Stimulated activated naive CD8-positive, alpha-beta T cell treated with anti-CD3 and anti-CD28 coated beads, Interleukin-15, amount 100 ng/mL, for 72 hours (primary cell): ENCODE measurements around the gene NTM.

Source experiments
- ATAC-seq: fragments of 150-1000 bp; cut with Tn5 transposase; 2 replicates; pipeline ENCODE4 v1.10.0; 2021; ENCODE audit warnings: mild to moderate bottlenecking, moderate library complexity
- DNase-seq, 2 donors: peaks; one replicate each; pipeline ENCODE4 v3.0.0; 2021 to 2022
- H3K27ac Mint-ChIP-seq, 2 donors: one replicate each; pipeline ENCODE4 v1.8.0; 2022; ENCODE audit warnings: mild to moderate bottlenecking in 2 of 2, mixed read lengths in 2 of 2, moderate library complexity in 2 of 2
- H3K27me3 Mint-ChIP-seq: one replicate; pipeline ENCODE4 v1.8.0; 2022; ENCODE audit warnings: mixed read lengths
- H3K4me1 Mint-ChIP-seq: one replicate; pipeline ENCODE4 v1.8.0; 2022; ENCODE audit warnings: mild to moderate bottlenecking, mixed read lengths
- H3K4me3 Mint-ChIP-seq, 2 donors: one replicate each; pipeline ENCODE4 v1.8.0; 2022; ENCODE audit warnings: mild to moderate bottlenecking in 2 of 2, mixed read lengths in 2 of 2, moderate library complexity in 1 of 2
- H3K9me3 Mint-ChIP-seq, 2 donors: one replicate each; pipeline ENCODE4 v1.8.0; 2022; ENCODE audit warnings: mixed read lengths in 2 of 2

The NTM gene

GRCh38 chr11:132045107-132045506 lies 674.7 kb downstream of the NTM start:
- ATAC-seq (no peak), DNase-seq (no peak)
- H3K27ac Mint-ChIP-seq: no peak overlapping the region
- no peak overlapping the region for H3K4me3 Mint-ChIP-seq
- H3K27me3 Mint-ChIP-seq: no peaks in the 10 kb centered on the region
- peaks cover 7 to 15% of the 10 kb centered on the region in 2 donors for H3K9me3 Mint-ChIP-seq
- no peaks in the 10 kb centered on the region for H3K4me1 Mint-ChIP-seq

- Mint-ChIP-seq H3K27me3 (no peaks in the 10 kb centered on the region), H3K9me3 (peaks cover 7 to 8% of the 10 kb centered on the region in 2 donors), H3K27ac (no peak overlapping the region), H3K4me1 (no peaks in the 10 kb centered on the region), H3K4me3 (no peak overlapping the region)
- DNase-seq: no peak
- no peak for ATAC-seq
Measured at GRCh38 chr11:132046288-132046865, 676.0 kb downstream of the NTM start.

- ATAC-seq (no peak), DNase-seq (no peak)
- H3K27ac Mint-ChIP-seq: no peak overlapping the region
- no peak overlapping the region for H3K4me3 Mint-ChIP-seq
- no peaks in the 10 kb centered on the region for H3K27me3 Mint-ChIP-seq
- no peaks in the 10 kb centered on the region for H3K4me1 Mint-ChIP-seq
- peaks cover 7 to 8% of the 10 kb centered on the region in 2 donors for H3K9me3 Mint-ChIP-seq
Measured at GRCh38 chr11:132047167-132047566, 676.8 kb downstream of the NTM start.

- Mint-ChIP-seq H3K9me3 (peaks cover 7 to 8% of the 10 kb centered on the region in 2 donors), H3K4me3 (no peak overlapping the region), H3K27ac (no peak overlapping the region), H3K4me1 (no peaks in the 10 kb centered on the region), H3K27me3 (no peaks in the 10 kb centered on the region)
- ATAC-seq (no peak), DNase-seq (no peak)
Measured at GRCh38 chr11:132048040-132048439, 677.6 kb downstream of the NTM start.

- no peaks in the 10 kb centered on the region for H3K27me3 Mint-ChIP-seq
- H3K4me3 Mint-ChIP-seq: no peak overlapping the region
- no peak for DNase-seq
- H3K27ac Mint-ChIP-seq: no peak overlapping the region
- H3K4me1 Mint-ChIP-seq: no peaks in the 10 kb centered on the region
- ATAC-seq: no peak
- no peaks in the 10 kb centered on the region for H3K9me3 Mint-ChIP-seq
Measured at GRCh38 chr11:132049205-132049604, 678.8 kb downstream of the NTM start.

- no peaks in the 10 kb centered on the region for H3K9me3 Mint-ChIP-seq
- H3K4me3 Mint-ChIP-seq: no peak overlapping the region
- H3K4me1 Mint-ChIP-seq: no peaks in the 10 kb centered on the region
- peak overlapping the region in 1 of 2 donors; percentile 40 for H3K27ac Mint-ChIP-seq
- no peaks in the 10 kb centered on the region for H3K27me3 Mint-ChIP-seq
- DNase-seq (no peak), ATAC-seq (no peak)
Measured at GRCh38 chr11:132050049-132050448, 679.6 kb downstream of the NTM start.

- Mint-ChIP-seq H3K4me3 (no peak overlapping the region), H3K4me1 (no peaks in the 10 kb centered on the region), H3K27me3 (no peaks in the 10 kb centered on the region), H3K27ac (no peak overlapping the region), H3K9me3 (no peaks in the 10 kb centered on the region)
- ATAC-seq (no peak), DNase-seq (no peak)
Measured at GRCh38 chr11:132050577-132051165, 680.3 kb downstream of the NTM start.

- ATAC-seq (no peak), DNase-seq (no peak)
- Mint-ChIP-seq H3K4me3 (no peak overlapping the region), H3K9me3 (no peaks in the 10 kb centered on the region), H3K27ac (no peak overlapping the region), H3K4me1 (no peaks in the 10 kb centered on the region), H3K27me3 (no peaks in the 10 kb centered on the region)
Measured at GRCh38 chr11:132051704-132052103, 681.3 kb downstream of the NTM start.

- Mint-ChIP-seq H3K27me3 (no peaks in the 10 kb centered on the region), H3K4me1 (no peaks in the 10 kb centered on the region), H3K9me3 (no peaks in the 10 kb centered on the region), H3K27ac (no peak overlapping the region), H3K4me3 (no peak overlapping the region)
- DNase-seq: no peak
- no peak for ATAC-seq
Measured at GRCh38 chr11:132052342-132052741, 681.9 kb downstream of the NTM start.

- DNase-seq (no peak), ATAC-seq (no peak)
- Mint-ChIP-seq H3K4me3 (no peak overlapping the region), H3K27ac (no peak overlapping the region), H3K27me3 (no peaks in the 10 kb centered on the region), H3K4me1 (no peaks in the 10 kb centered on the region), H3K9me3 (no peaks in the 10 kb centered on the region)
Measured at GRCh38 chr11:132052904-132053303, 682.5 kb downstream of the NTM start.

GRCh38 chr11:132054822-132055221 lies 684.4 kb downstream of the NTM start:
- Mint-ChIP-seq H3K4me1 (no peaks in the 10 kb centered on the region), H3K27ac (no peak overlapping the region), H3K4me3 (no peak overlapping the region), H3K27me3 (no peaks in the 10 kb centered on the region), H3K9me3 (peaks cover under 1 to 2% of the 10 kb centered on the region in 2 donors)
- no peak for ATAC-seq
- no peak for DNase-seq

GRCh38 chr11:132055296-132055695 lies 684.9 kb downstream of the NTM start:
- no peak for ATAC-seq
- H3K4me3 Mint-ChIP-seq: no peak overlapping the region
- peaks cover 5 to 6% of the 10 kb centered on the region in 2 donors for H3K9me3 Mint-ChIP-seq
- DNase-seq: no peak
- H3K27ac Mint-ChIP-seq: no peak overlapping the region
- H3K4me1 Mint-ChIP-seq: no peaks in the 10 kb centered on the region
- no peaks in the 10 kb centered on the region for H3K27me3 Mint-ChIP-seq

GRCh38 chr11:132056689-132057088 lies 686.3 kb downstream of the NTM start:
- ATAC-seq (no peak), DNase-seq (no peak)
- Mint-ChIP-seq H3K4me3 (no peak overlapping the region), H3K9me3 (peaks cover 5 to 6% of the 10 kb centered on the region in 2 donors), H3K27ac (no peak overlapping the region), H3K4me1 (no peaks in the 10 kb centered on the region), H3K27me3 (no peaks in the 10 kb centered on the region)

- ATAC-seq (no peak), DNase-seq (no peak)
- Mint-ChIP-seq H3K9me3 (peaks cover 5 to 6% of the 10 kb centered on the region in 2 donors), H3K27me3 (no peaks in the 10 kb centered on the region), H3K4me1 (no peaks in the 10 kb centered on the region), H3K4me3 (no peak overlapping the region), H3K27ac (no peak overlapping the region)
Measured at GRCh38 chr11:132057266-132057665, 686.9 kb downstream of the NTM start.

- DNase-seq (no peak), ATAC-seq (no peak)
- no peaks in the 10 kb centered on the region for H3K4me1 Mint-ChIP-seq
- no peak overlapping the region for H3K4me3 Mint-ChIP-seq
- no peaks in the 10 kb centered on the region for H3K27me3 Mint-ChIP-seq
- H3K27ac Mint-ChIP-seq: no peak overlapping the region
- H3K9me3 Mint-ChIP-seq: peaks cover 5 to 6% of the 10 kb centered on the region in 2 donors
Measured at GRCh38 chr11:132058211-132058772, 687.9 kb downstream of the NTM start.

- H3K4me1 Mint-ChIP-seq: no peaks in the 10 kb centered on the region
- DNase-seq (no peak), ATAC-seq (no peak)
- H3K27ac Mint-ChIP-seq: no peak overlapping the region
- no peaks in the 10 kb centered on the region for H3K27me3 Mint-ChIP-seq
- no peak overlapping the region for H3K4me3 Mint-ChIP-seq
- H3K9me3 Mint-ChIP-seq: peaks cover 5 to 6% of the 10 kb centered on the region in 2 donors
Measured at GRCh38 chr11:132060567-132060966, 690.2 kb downstream of the NTM start.

GRCh38 chr11:132062031-132062430 lies 691.6 kb downstream of the NTM start:
- DNase-seq (no peak), ATAC-seq (no peak)
- Mint-ChIP-seq H3K27ac (no peak overlapping the region), H3K4me1 (no peaks in the 10 kb centered on the region), H3K4me3 (no peak overlapping the region), H3K27me3 (no peaks in the 10 kb centered on the region), H3K9me3 (peaks cover 5 to 14% of the 10 kb centered on the region in 2 donors)
